ENCODE results near the gene INPP4B.

INPP4B gene

GRCh38 chr4:142329313-142329712, 516.8 kb downstream of the INPP4B start:
- Histone ChIP-seq H3K27ac (ENCODE audit: low read depth, low read length) (no peak overlapping the region), H3K4me1 (ENCODE audit: insufficient read depth, low read length) (peaks cover 4% of the 10 kb centered on the region), H3K4me3 (ENCODE audit: low read depth in 1 of 2, low read length in 2 of 2) (no peak overlapping the region), H3K36me3 (ENCODE audit: insufficient read depth, low read length) (no peaks in the 10 kb centered on the region), H3K27me3 (ENCODE audit: control insufficient read depth in 1 of 2, insufficient read depth in 2 of 2, low read length in 2 of 2) (no peaks in the 10 kb centered on the region), H3K9me3 (ENCODE audit: low read length) (no peaks in the 10 kb centered on the region), H3K9ac (ENCODE audit: low read length) (no peak overlapping the region)

DNA sequence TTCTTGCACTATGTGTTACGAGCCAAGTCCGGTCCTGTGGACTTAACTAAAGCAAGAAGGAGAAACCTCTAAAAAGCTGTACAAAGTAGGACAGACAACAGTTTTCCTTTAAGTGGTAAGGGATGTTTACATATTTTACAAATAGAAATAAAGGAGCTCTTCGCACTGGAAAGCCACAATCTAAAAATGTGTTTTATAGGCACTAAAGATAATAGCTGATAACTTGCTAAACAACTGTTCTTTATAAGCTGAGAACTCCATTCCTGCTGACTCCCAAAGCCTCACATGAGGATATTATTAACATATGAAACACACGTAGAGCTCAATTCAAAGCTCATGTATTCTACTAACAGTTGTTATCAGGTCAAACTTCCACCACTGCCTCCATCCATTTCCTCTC, 519.9 kb downstream of the INPP4B start:
- no peak overlapping the region for H3K4me3 ChIP-seq (ENCODE audit: low read depth in 1 of 2, low read length in 2 of 2)
- H3K9me3 ChIP-seq (ENCODE audit: low read length): no peaks in the 10 kb centered on the region
- H3K36me3 ChIP-seq (ENCODE audit: insufficient read depth, low read length): no peaks in the 10 kb centered on the region
- peaks cover 4% of the 10 kb centered on the region for H3K4me1 ChIP-seq (ENCODE audit: insufficient read depth, low read length)
- H3K27ac ChIP-seq (ENCODE audit: low read depth, low read length): no peak overlapping the region
- no peak overlapping the region for H3K9ac ChIP-seq (ENCODE audit: low read length)
- H3K27me3 ChIP-seq (ENCODE audit: control insufficient read depth in 1 of 2, insufficient read depth in 2 of 2, low read length in 2 of 2): no peaks in the 10 kb centered on the region

- Histone ChIP-seq H3K9ac (ENCODE audit: low read length) (no peak overlapping the region), H3K27ac (ENCODE audit: low read depth, low read length) (no peak overlapping the region), H3K4me1 (ENCODE audit: insufficient read depth, low read length) (no peaks in the 10 kb centered on the region), H3K36me3 (ENCODE audit: insufficient read depth, low read length) (no peaks in the 10 kb centered on the region), H3K9me3 (ENCODE audit: low read length) (no peaks in the 10 kb centered on the region), H3K4me3 (ENCODE audit: low read depth in 1 of 2, low read length in 2 of 2) (no peak overlapping the region), H3K27me3 (ENCODE audit: control insufficient read depth in 1 of 2, insufficient read depth in 2 of 2, low read length in 2 of 2) (no peaks in the 10 kb centered on the region)
Observed at GRCh38 chr4:142324572-142324971, 521.5 kb downstream of the INPP4B start.

DNA sequence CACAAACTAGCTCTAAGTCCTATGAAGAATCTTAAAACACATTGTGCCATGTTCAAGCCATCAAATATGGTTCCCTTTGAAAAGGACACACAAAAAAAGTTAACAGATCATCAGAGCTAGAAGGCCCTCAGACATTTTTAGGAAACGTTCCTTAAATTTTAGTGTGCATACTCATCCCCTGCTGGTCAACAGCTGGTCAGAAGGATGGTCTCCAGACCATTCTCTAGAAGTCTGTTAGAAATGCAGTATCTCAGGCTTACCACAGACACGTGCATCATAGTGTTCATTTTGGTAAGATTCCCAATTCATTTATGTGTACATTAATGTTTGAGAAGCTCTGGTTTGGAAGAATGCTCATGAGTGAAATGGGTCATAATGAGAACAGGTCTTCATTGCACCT, 523.1 kb downstream of the INPP4B start:
- no peak overlapping the region for H3K27ac ChIP-seq (ENCODE audit: low read depth, low read length)
- H3K36me3 ChIP-seq (ENCODE audit: insufficient read depth, low read length): no peaks in the 10 kb centered on the region
- no peaks in the 10 kb centered on the region for H3K9me3 ChIP-seq (ENCODE audit: low read length)
- H3K4me3 ChIP-seq (ENCODE audit: low read depth in 1 of 2, low read length in 2 of 2): no peak overlapping the region
- no peak overlapping the region for H3K9ac ChIP-seq (ENCODE audit: low read length)
- H3K4me1 ChIP-seq (ENCODE audit: insufficient read depth, low read length): no peaks in the 10 kb centered on the region
- H3K27me3 ChIP-seq (ENCODE audit: control insufficient read depth in 1 of 2, insufficient read depth in 2 of 2, low read length in 2 of 2): no peaks in the 10 kb centered on the region

DNA sequence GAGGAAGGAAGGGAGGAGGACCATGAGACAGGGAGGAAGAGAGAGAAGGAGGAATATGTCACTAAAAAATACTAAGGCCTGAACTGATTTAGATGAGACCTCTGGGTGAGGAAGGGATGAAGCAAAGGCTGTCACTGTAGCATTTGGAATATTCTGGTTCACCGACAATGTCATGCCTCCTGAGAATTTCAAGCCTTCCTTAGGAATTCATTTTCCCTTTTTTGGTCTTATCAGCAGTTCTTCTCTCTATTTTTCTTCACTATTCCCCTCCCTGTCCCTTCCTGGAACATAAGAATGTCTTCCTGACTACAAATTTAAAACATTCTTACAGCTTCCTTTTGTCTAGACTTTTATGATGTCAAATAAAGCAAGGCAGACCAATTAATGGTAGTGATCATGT, 527.8 kb downstream of the INPP4B start:
- Histone ChIP-seq H3K27me3 (ENCODE audit: control insufficient read depth in 1 of 2, insufficient read depth in 2 of 2, low read length in 2 of 2) (no peaks in the 10 kb centered on the region), H3K9me3 (ENCODE audit: low read length) (no peaks in the 10 kb centered on the region), H3K4me1 (ENCODE audit: insufficient read depth, low read length) (no peaks in the 10 kb centered on the region), H3K27ac (ENCODE audit: low read depth, low read length) (no peak overlapping the region), H3K4me3 (ENCODE audit: low read depth in 1 of 2, low read length in 2 of 2) (no peak overlapping the region), H3K36me3 (ENCODE audit: insufficient read depth, low read length) (no peaks in the 10 kb centered on the region), H3K9ac (ENCODE audit: low read length) (no peak overlapping the region)

GRCh38 chr4:142316913-142317312, 529.2 kb downstream of the INPP4B start:
- Histone ChIP-seq H3K9ac (ENCODE audit: low read length) (no peak overlapping the region), H3K4me3 (ENCODE audit: low read depth in 1 of 2, low read length in 2 of 2) (no peak overlapping the region), H3K27me3 (ENCODE audit: control insufficient read depth in 1 of 2, insufficient read depth in 2 of 2, low read length in 2 of 2) (no peaks in the 10 kb centered on the region), H3K9me3 (ENCODE audit: low read length) (no peaks in the 10 kb centered on the region), H3K4me1 (ENCODE audit: insufficient read depth, low read length) (no peaks in the 10 kb centered on the region), H3K36me3 (ENCODE audit: insufficient read depth, low read length) (no peaks in the 10 kb centered on the region), H3K27ac (ENCODE audit: low read depth, low read length) (no peak overlapping the region)

- Histone ChIP-seq H3K9ac (ENCODE audit: low read length) (no peak overlapping the region), H3K27me3 (ENCODE audit: control insufficient read depth in 1 of 2, insufficient read depth in 2 of 2, low read length in 2 of 2) (no peaks in the 10 kb centered on the region), H3K27ac (ENCODE audit: low read depth, low read length) (no peak overlapping the region), H3K4me1 (ENCODE audit: insufficient read depth, low read length) (no peaks in the 10 kb centered on the region), H3K9me3 (ENCODE audit: low read length) (no peaks in the 10 kb centered on the region), H3K4me3 (ENCODE audit: low read depth in 1 of 2, low read length in 2 of 2) (no peak overlapping the region), H3K36me3 (ENCODE audit: insufficient read depth, low read length) (no peaks in the 10 kb centered on the region)
Observed at GRCh38 chr4:142316025-142316424, 530.1 kb downstream of the INPP4B start.

GRCh38 chr4:142314686-142315085, 531.4 kb downstream of the INPP4B start:
- H3K9me3 ChIP-seq (ENCODE audit: low read length): no peaks in the 10 kb centered on the region
- H3K36me3 ChIP-seq (ENCODE audit: insufficient read depth, low read length): no peaks in the 10 kb centered on the region
- no peaks in the 10 kb centered on the region for H3K27me3 ChIP-seq (ENCODE audit: control insufficient read depth in 1 of 2, insufficient read depth in 2 of 2, low read length in 2 of 2)
- H3K27ac ChIP-seq (ENCODE audit: low read depth, low read length): no peak overlapping the region
- H3K9ac ChIP-seq (ENCODE audit: low read length): no peak overlapping the region
- H3K4me1 ChIP-seq (ENCODE audit: insufficient read depth, low read length): no peaks in the 10 kb centered on the region
- no peak overlapping the region for H3K4me3 ChIP-seq (ENCODE audit: low read depth in 1 of 2, low read length in 2 of 2)

DNA sequence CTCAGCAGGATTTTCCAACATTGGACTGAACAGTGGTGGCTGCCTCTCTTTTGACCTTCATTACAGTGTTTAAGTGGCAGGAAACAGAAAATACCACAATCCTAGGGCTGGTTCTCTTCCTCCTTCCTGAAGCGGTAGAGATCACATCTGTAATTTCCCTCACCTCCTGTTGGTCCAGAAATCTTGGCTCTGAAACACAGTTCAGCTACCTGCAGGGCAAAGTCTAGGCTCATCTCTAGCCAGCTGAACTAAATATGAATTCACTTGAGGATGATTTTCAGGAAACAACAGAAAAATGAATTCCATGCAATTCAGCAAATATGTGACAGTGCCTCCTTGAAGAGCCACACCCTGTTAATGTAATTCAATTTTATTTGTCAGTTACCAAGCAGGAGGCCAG, 531.9 kb downstream of the INPP4B start:
- Histone ChIP-seq H3K36me3 (ENCODE audit: insufficient read depth, low read length) (no peaks in the 10 kb centered on the region), H3K4me1 (ENCODE audit: insufficient read depth, low read length) (no peaks in the 10 kb centered on the region), H3K27me3 (ENCODE audit: control insufficient read depth in 1 of 2, insufficient read depth in 2 of 2, low read length in 2 of 2) (no peaks in the 10 kb centered on the region), H3K4me3 (ENCODE audit: low read depth in 1 of 2, low read length in 2 of 2) (no peak overlapping the region), H3K9me3 (ENCODE audit: low read length) (no peaks in the 10 kb centered on the region), H3K9ac (ENCODE audit: low read length) (no peak overlapping the region), H3K27ac (ENCODE audit: low read depth, low read length) (no peak overlapping the region)

DNA sequence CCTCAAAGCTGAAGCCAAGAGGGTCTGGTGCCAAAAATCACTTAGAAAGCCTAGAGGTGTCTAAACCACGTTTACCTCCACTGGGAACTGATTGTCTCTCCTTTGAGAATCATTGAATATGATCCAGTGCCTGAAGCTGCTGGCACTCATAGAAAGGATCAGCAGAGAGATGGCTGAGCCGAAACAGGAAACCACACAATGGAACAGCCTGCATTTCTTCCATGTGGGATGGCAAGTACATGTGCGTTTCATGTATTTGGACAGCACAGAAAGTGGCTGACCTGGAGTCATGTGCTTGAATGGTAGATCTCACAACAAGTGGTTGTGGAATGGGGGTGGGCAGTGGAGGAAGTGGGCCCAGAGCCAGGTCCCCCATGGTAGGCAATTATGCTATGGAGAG, 533.7 kb downstream of the INPP4B start:
- Histone ChIP-seq H3K4me1 (ENCODE audit: insufficient read depth, low read length) (no peaks in the 10 kb centered on the region), H3K27ac (ENCODE audit: low read depth, low read length) (no peak overlapping the region), H3K36me3 (ENCODE audit: insufficient read depth, low read length) (no peaks in the 10 kb centered on the region), H3K9ac (ENCODE audit: low read length) (no peak overlapping the region), H3K4me3 (ENCODE audit: low read depth in 1 of 2, low read length in 2 of 2) (no peak overlapping the region), H3K27me3 (ENCODE audit: control insufficient read depth in 1 of 2, insufficient read depth in 2 of 2, low read length in 2 of 2) (no peaks in the 10 kb centered on the region), H3K9me3 (ENCODE audit: low read length) (no peaks in the 10 kb centered on the region)

DNA sequence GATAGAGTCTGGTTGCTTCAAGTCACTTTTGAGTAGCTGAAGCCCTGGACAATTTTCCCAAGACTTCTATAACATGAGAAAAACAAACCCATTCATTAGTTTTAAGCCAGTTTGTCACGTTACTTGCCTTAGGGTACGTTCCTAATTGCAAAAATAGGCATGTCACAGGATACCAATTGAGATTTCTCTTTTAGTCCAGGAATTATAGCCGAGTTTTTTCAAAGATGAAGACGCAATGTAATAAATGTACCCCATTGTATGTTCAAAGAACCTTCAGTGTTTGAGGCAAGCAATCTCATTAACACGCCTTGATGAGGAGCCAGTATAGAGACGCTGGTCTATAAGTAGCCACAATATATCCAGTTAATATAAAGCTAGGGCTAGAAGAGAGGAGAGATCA, 534.2 kb downstream of the INPP4B start:
- no peak overlapping the region for H3K4me3 ChIP-seq (ENCODE audit: low read depth in 1 of 2, low read length in 2 of 2)
- no peak overlapping the region for H3K9ac ChIP-seq (ENCODE audit: low read length)
- H3K9me3 ChIP-seq (ENCODE audit: low read length): no peaks in the 10 kb centered on the region
- H3K27me3 ChIP-seq (ENCODE audit: control insufficient read depth in 1 of 2, insufficient read depth in 2 of 2, low read length in 2 of 2): no peaks in the 10 kb centered on the region
- no peaks in the 10 kb centered on the region for H3K4me1 ChIP-seq (ENCODE audit: insufficient read depth, low read length)
- no peaks in the 10 kb centered on the region for H3K36me3 ChIP-seq (ENCODE audit: insufficient read depth, low read length)
- no peak overlapping the region for H3K27ac ChIP-seq (ENCODE audit: low read depth, low read length)

- Histone ChIP-seq H3K27me3 (ENCODE audit: control insufficient read depth in 1 of 2, insufficient read depth in 2 of 2, low read length in 2 of 2) (no peaks in the 10 kb centered on the region), H3K4me3 (ENCODE audit: low read depth in 1 of 2, low read length in 2 of 2) (no peak overlapping the region), H3K27ac (ENCODE audit: low read depth, low read length) (no peak overlapping the region), H3K9me3 (ENCODE audit: low read length) (no peaks in the 10 kb centered on the region), H3K4me1 (ENCODE audit: insufficient read depth, low read length) (no peaks in the 10 kb centered on the region), H3K9ac (ENCODE audit: low read length) (no peak overlapping the region), H3K36me3 (ENCODE audit: insufficient read depth, low read length) (no peaks in the 10 kb centered on the region)
Observed at GRCh38 chr4:142309772-142310171, 536.3 kb downstream of the INPP4B start.
